HFF-Myc (cell line): Measurements from ENCODE around the gene MIR17HG.
"Not testable (repeated sequence)": the region's sequence is repeated elsewhere in the genome, so short reads cannot be mapped to it uniquely, and the experiment has no call there.

ENCODE experiments used
- DNase-seq: peaks from one replicate; pipeline ENCODE4 v3.0.0-alpha.2; 2011; ENCODE audit warnings: low read depth; ENCODE audit errors: extremely low read depth
- H3K4me3 ChIP-seq: replicated peaks from 2 replicates; pipeline ENCODE4 v1.5.1; 2011; ENCODE audit warnings: low read depth, mild to moderate bottlenecking, control low read depth, low read length
- TF ChIP-seq, protein P1 (sequence below): IDR thresholded peaks from 2 replicates; pipeline ENCODE4 v1.5.1; 2012; ENCODE audit warnings: mild to moderate bottlenecking, low read depth, low read length, control low read depth; ENCODE audit errors: missing control alignments

Gene MIR17HG

GRCh38 chr13:91318886-91319285 lies 28.6 kb upstream of the MIR17HG start:
- no peak for DNase-seq
- H3K4me3 ChIP-seq, result no peak overlapping the region
- TF ChIP-seq, protein P1, sequence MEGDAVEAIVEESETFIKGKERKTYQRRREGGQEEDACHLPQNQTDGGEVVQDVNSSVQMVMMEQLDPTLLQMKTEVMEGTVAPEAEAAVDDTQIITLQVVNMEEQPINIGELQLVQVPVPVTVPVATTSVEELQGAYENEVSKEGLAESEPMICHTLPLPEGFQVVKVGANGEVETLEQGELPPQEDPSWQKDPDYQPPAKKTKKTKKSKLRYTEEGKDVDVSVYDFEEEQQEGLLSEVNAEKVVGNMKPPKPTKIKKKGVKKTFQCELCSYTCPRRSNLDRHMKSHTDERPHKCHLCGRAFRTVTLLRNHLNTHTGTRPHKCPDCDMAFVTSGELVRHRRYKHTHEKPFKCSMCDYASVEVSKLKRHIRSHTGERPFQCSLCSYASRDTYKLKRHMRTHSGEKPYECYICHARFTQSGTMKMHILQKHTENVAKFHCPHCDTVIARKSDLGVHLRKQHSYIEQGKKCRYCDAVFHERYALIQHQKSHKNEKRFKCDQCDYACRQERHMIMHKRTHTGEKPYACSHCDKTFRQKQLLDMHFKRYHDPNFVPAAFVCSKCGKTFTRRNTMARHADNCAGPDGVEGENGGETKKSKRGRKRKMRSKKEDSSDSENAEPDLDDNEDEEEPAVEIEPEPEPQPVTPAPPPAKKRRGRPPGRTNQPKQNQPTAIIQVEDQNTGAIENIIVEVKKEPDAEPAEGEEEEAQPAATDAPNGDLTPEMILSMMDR, result no peak

DNA sequence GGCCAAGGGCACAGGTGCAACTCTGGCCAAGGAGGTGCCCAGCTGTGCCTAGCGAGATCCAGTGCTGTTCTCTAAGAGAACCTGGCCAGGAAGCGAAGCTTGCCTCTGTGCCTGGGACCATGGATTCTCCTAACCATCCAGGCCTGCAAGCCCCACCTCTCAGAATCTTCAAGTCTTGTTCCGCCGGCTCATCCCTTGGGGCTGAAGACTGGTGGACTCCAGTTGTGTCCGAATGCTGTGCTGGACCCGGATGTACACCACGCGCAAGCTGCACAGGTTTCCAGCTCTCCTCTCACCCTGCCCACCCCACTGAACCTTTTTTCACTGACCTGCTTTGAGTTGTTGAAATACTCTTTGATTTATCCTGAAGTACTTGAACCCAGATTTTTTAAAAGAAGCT lies 27.5 kb upstream of the MIR17HG start:
- H3K4me3 ChIP-seq, result no peak overlapping the region
- no peak for DNase-seq
- TF ChIP-seq, protein P1, result no peak

DNA sequence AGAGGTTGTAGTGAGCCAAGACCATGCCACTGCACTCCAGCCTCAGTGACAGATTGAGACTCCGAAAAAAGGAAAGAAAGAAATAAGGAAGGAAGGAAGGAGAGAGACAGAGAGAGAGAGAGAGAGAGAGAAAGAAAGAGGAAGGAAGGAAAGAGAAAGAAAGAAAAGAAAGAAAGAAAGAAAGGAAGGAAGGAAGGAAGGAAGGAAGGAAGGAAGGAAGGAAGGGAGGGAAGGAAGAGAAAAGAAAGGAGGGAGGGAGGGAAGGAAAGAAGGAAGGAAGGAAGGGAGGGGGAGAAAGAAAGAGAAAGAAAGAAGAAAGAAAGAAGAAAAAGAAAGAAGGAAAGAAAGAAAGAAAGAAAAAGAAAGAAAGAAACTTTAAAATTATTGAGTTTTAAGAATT lies 26.5 kb upstream of the MIR17HG start:
- not testable (repeated sequence) for DNase-seq, H3K4me3 ChIP-seq

DNA sequence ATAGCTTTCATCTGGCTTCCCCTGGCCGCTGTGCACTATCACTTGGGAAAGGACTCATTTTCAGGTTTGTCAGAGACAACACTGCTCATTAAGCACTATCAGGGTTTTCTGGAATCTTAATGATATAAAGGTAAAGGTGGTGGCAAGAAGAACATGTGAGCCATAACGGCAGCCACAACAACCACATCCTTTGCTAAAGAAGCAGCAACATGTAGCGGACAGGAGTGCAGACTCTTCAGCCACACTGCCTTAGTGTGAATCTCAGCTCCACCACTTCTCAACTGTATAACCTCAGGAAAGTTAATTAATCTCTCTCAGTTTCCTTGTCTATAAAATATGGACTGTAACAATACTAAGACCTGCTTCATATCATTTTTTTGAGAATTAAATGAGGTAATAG lies 24.1 kb upstream of the MIR17HG start:
- H3K4me3 ChIP-seq, result no peak overlapping the region
- no peak for DNase-seq
- TF ChIP-seq, protein P1, result no peak

DNA sequence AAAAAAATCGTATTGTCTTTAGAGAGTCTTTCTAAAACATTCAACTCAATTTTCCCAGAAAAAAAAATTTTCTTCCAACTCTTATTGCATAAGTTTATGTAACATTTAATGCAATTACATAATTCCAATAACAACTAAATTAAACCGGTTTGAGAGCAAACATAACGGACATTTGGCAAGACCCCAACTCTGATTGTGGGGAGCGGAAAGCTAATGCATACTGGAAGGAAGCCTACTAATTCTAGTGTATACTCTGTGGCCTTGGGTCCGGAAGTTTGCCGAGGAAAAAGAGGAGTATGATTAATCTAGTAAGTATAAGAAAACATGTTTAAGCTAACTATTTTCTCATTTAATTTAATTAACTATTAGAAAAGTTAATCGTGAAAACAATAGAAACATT lies 21.3 kb upstream of the MIR17HG start:
- no peak for DNase-seq
- TF ChIP-seq, protein P1, result no peak
- no peak overlapping the region for H3K4me3 ChIP-seq

GRCh38 chr13:91328726-91329125 lies 18.8 kb upstream of the MIR17HG start:
- DNase-seq, result no peak
- TF ChIP-seq, protein P1, result no peak

GRCh38 chr13:91329733-91330132 lies 17.8 kb upstream of the MIR17HG start:
- DNase-seq, result no peak
- H3K4me3 ChIP-seq, result no peak overlapping the region
- TF ChIP-seq, protein P1, result no peak

More at GRCh38 chr13:91328726-91329125, 18.8 kb upstream of the MIR17HG start:
- no peak overlapping the region for H3K4me3 ChIP-seq
